CD4-positive, alpha-beta T cell (primary cell): ENCODE data around the gene SEL1L3. TPM values are rescaled to one million over a fixed set of nuclear protein-coding genes. Genes with fewer than 3 reads are reported as not detected.

Source experiments
- ATAC-seq: fragments of 200-7000 bp; cut with Tn5 transposase; one replicate; pipeline ENCODE4 v1.10.0; 2022; ENCODE audit warnings: mild to moderate bottlenecking; ENCODE audit not compliant: poor library complexity
- CTCF ChIA-PET: fragments of 350-600 bp; sonication (Branson Sonifier 250); formaldehyde crosslinking; loops from one replicate; lab custom pipeline; 2021; ENCODE audit warnings: antibody characterized with exemption, inconsistent platforms; lab: Charles Lee
- POLR2A ChIA-PET: fragments of 350-600 bp; sonication (Branson Sonifier 250); formaldehyde crosslinking; loops from one replicate; lab custom pipeline; 2021; ENCODE audit warnings: antibody characterized with exemption, inconsistent platforms; lab: Charles Lee
- DNase-seq, 14 experiments: peaks; one replicate each; pipeline ENCODE4 v3.0.0-alpha.2; 2013 to 2020; ENCODE audit warnings: mixed read lengths in 2 of 14
- H3K27ac ChIP-seq, 2 donors: one replicate each; pipeline versions ENCODE4 v1.5.1 to v1.7.0; 2013; ENCODE audit warnings: low read length in 2 of 2, low read depth in 1 of 2, mild to moderate bottlenecking in 1 of 2
- H3K27me3 ChIP-seq, 2 experiments: 1 replicate in 1 of 2; 2 replicates in 1 of 2; pipeline versions ENCODE4 v1.6.1 to v1.7.0; 2013; ENCODE audit warnings: low read length in 2 of 2, control low read depth in 1 of 2, mild to moderate bottlenecking in 1 of 2, moderate library complexity in 1 of 2; ENCODE audit not compliant: insufficient read depth in 2 of 2, control insufficient read depth in 1 of 2
- H3K36me3 ChIP-seq: one replicate; pipeline ENCODE4 v1.6.1; 2013; ENCODE audit warnings: low read length, control low read depth; ENCODE audit not compliant: insufficient read depth
- H3K4me1 ChIP-seq: one replicate; pipeline ENCODE4 v1.6.1; 2013; ENCODE audit warnings: low read length, control low read depth; ENCODE audit not compliant: insufficient read depth
- H3K4me3 ChIP-seq: one replicate; pipeline ENCODE4 v1.5.1; 2013; ENCODE audit warnings: mild to moderate bottlenecking, low read length, moderate library complexity
- H3K9me3 ChIP-seq, 2 experiments: 1 replicate in 1 of 2; 2 replicates in 1 of 2; pipeline versions ENCODE4 v1.6.1 to v1.7.0; 2013; ENCODE audit warnings: low read length in 2 of 2, mild to moderate bottlenecking in 2 of 2, control low read depth in 1 of 2, moderate library complexity in 1 of 2; ENCODE audit not compliant: control insufficient read depth in 1 of 2, insufficient read depth in 1 of 2
- H3K27ac Mint-ChIP-seq: one replicate; pipeline ENCODE4 v1.8.0; 2020; ENCODE audit warnings: mixed read lengths
- H3K27me3 Mint-ChIP-seq: one replicate; pipeline ENCODE4 v1.8.0; 2021; ENCODE audit warnings: mixed read lengths
- H3K36me3 Mint-ChIP-seq: one replicate; pipeline ENCODE4 v1.8.0; 2021; ENCODE audit warnings: low read depth, mixed read lengths
- H3K4me1 Mint-ChIP-seq: one replicate; pipeline ENCODE4 v1.8.0; 2021; ENCODE audit warnings: low read depth, mixed read lengths
- H3K4me3 Mint-ChIP-seq: one replicate; pipeline ENCODE4 v1.8.0; 2020; ENCODE audit warnings: mild to moderate bottlenecking, mixed read lengths
- H3K9me3 Mint-ChIP-seq: one replicate; pipeline ENCODE4 v1.8.0; 2020; ENCODE audit warnings: mixed read lengths
- intact Hi-C, 2 experiments: fragments of 100-400 bp; cut with DNase I in 1 of 2; cut with micrococcal nuclease in 1 of 2; formaldehyde crosslinking; loops; one replicate each; pipeline versions ENCODE4 v1.15.1 to v1.9.0; 2023 to 2025; cut with DNase I, micrococcal nuclease
- total RNA-seq, 174 experiments: library from RNA in 2 of 174; stranded (reverse) in 2 of 174; gene quantifications; one replicate each; pipeline ENCODE4 v1.2.3 and lab custom pipeline; 2021 to 2026
- TF ChIP-seq, protein P1 (sequence below): fragments of 200-600 bp; IDR thresholded peaks from one replicate; pipeline ENCODE4 v1.8.0; 2022; ENCODE audit warnings: antibody characterized with exemption, mild to moderate bottlenecking

Gene SEL1L3
- total RNA-seq, 2 experiments from 2014 or later = 34.9 to 36.5 TPM

DNA sequence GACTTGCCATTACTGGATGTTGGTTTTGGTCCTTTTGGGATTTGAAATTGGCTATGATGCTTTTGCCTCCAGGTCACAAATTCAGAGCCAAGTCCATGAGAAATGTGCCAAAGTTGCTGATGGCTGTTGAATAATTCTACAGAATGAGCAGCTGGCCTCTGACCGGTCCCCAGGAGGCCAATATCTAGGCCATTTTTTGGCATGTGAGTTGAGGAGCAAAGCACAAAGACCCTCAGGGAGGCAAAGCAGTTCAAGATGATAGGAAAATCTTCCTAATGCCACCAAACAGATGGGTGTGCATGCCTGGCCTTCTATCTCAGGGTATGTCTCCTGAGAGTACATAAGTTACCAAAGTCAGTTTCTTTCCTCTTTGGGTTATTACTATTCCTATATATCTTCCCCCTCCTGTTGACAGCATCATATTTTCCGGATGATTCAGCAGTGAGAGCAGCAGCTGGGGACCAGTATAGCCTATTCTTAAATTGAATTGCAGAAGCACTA, 44.4 kb downstream of the SEL1L3 start:
- H3K27ac Mint-ChIP-seq = no peak overlapping the region
- TF ChIP-seq, protein P1, sequence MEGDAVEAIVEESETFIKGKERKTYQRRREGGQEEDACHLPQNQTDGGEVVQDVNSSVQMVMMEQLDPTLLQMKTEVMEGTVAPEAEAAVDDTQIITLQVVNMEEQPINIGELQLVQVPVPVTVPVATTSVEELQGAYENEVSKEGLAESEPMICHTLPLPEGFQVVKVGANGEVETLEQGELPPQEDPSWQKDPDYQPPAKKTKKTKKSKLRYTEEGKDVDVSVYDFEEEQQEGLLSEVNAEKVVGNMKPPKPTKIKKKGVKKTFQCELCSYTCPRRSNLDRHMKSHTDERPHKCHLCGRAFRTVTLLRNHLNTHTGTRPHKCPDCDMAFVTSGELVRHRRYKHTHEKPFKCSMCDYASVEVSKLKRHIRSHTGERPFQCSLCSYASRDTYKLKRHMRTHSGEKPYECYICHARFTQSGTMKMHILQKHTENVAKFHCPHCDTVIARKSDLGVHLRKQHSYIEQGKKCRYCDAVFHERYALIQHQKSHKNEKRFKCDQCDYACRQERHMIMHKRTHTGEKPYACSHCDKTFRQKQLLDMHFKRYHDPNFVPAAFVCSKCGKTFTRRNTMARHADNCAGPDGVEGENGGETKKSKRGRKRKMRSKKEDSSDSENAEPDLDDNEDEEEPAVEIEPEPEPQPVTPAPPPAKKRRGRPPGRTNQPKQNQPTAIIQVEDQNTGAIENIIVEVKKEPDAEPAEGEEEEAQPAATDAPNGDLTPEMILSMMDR = no peak
- Histone ChIP-seq H3K9me3 (no peaks in the 10 kb centered on the region), H3K36me3 (peaks cover 74% of the 10 kb centered on the region), H3K27ac (no peak overlapping the region), H3K4me1 (no peaks in the 10 kb centered on the region), H3K4me3 (no peak overlapping the region), H3K27me3 (no peaks in the 10 kb centered on the region)
- H3K4me1 Mint-ChIP-seq = no peaks in the 10 kb centered on the region
- ChIA-PET CTCF (no interaction called here), POLR2A (no interaction called here)
- DNase-seq (no peak), ATAC-seq (no peak)
- no peaks in the 10 kb centered on the region for H3K9me3 Mint-ChIP-seq
- H3K27me3 Mint-ChIP-seq = no peaks in the 10 kb centered on the region
- intact Hi-C loops = no loop called here
- no peak overlapping the region for H3K4me3 Mint-ChIP-seq
- H3K36me3 Mint-ChIP-seq = peaks cover 89% of the 10 kb centered on the region

DNA sequence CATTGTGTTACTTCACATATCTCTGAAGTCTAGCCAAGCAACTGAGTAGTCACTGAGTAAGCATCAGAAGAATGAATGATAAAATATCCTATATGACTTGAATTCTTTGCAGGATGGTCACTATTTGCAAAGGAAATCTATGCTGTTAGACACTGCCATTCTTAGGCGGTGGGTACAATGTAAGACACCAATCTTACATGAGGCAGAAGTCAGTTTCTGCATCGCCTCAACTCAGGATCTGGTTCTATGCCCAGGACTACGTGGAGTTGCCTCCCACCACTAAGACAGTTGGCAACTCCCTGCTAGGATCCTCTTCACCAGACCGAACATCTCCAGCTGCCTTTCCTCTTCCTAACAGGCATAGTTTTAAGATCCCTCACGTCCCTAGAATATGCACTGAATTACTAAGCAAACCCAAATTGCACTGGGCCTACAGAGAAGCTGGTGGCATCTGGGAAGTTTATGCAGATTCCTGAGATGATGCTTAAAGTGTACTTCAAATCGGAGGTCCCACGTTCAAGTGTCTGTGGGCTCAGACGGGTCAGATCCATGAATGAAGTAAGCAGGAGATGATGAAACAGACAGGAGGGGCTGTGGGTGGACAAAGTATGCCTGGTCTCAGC, 45.6 kb downstream of the SEL1L3 start:
- no peaks in the 10 kb centered on the region for H3K4me1 Mint-ChIP-seq
- Histone ChIP-seq H3K36me3 (peaks cover 73% of the 10 kb centered on the region), H3K4me3 (no peak overlapping the region), H3K9me3 (no peaks in the 10 kb centered on the region), H3K27me3 (no peaks in the 10 kb centered on the region), H3K27ac (no peak overlapping the region), H3K4me1 (no peaks in the 10 kb centered on the region)
- ChIA-PET POLR2A (no interaction called here), CTCF (no interaction called here)
- H3K36me3 Mint-ChIP-seq = peaks cover 89% of the 10 kb centered on the region
- no peak overlapping the region for H3K4me3 Mint-ChIP-seq
- DNase-seq (no peak), ATAC-seq (no peak)
- H3K9me3 Mint-ChIP-seq = no peaks in the 10 kb centered on the region
- intact Hi-C loops = no loop called here
- TF ChIP-seq, protein P1 = no peak
- no peak overlapping the region for H3K27ac Mint-ChIP-seq
- H3K27me3 Mint-ChIP-seq = no peaks in the 10 kb centered on the region

DNA sequence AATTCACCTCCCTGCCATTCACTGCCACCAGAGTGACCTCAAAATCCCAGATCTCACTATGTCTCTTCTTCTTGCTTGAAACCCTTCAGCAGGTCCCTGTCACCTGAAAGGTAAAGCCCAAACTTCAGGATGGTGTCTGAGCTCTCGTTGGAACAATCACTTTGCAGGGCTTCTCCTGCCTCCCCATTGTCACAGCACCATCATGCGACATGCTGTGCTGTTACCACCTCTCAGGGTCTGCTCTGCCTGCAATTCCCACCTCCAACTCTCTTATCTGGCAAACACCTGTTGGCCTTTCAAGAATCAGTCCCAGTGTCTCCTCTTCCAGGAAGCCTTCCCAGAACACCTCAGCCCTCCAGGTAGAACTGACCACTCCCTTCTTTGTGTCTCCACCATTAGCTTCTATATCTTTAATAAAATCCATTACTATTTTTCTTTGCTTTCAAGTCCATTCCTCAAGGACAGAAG, 46.2 kb downstream of the SEL1L3 start:
- H3K4me1 Mint-ChIP-seq = no peaks in the 10 kb centered on the region
- no peak overlapping the region for H3K4me3 ChIP-seq
- no peaks in the 10 kb centered on the region for H3K9me3 ChIP-seq
- H3K27me3 Mint-ChIP-seq = no peaks in the 10 kb centered on the region
- intact Hi-C loops = no loop called here
- no peak overlapping the region for H3K27ac Mint-ChIP-seq
- no peak overlapping the region for H3K4me3 Mint-ChIP-seq
- ChIA-PET CTCF (no interaction called here), POLR2A (no interaction called here)
- no peak for DNase-seq
- no peaks in the 10 kb centered on the region for H3K27me3 ChIP-seq
- no peak for ATAC-seq
- TF ChIP-seq, protein P1 = no peak
- no peaks in the 10 kb centered on the region for H3K9me3 Mint-ChIP-seq
- H3K4me1 ChIP-seq = no peaks in the 10 kb centered on the region
- no peak overlapping the region for H3K27ac ChIP-seq
- peaks cover 72% of the 10 kb centered on the region for H3K36me3 ChIP-seq
- peaks cover 89% of the 10 kb centered on the region for H3K36me3 Mint-ChIP-seq
